WTC11 (cell line): ENCODE measurements around the gene UBASH3B.

ENCODE experiments used
- ARID4B ChIP-seq: sonication (generic); formaldehyde crosslinking; IDR thresholded peaks from 2 replicates; pipeline ENCODE4 v1.8.0; 2023; ENCODE audit warnings: missing genetic modification reagents, mild to moderate bottlenecking, borderline replicate concordance
- ATF1 ChIP-seq: sonication (generic); formaldehyde crosslinking; IDR thresholded peaks from 2 replicates; pipeline ENCODE4 v1.8.1; 2023; ENCODE audit warnings: mild to moderate bottlenecking, moderate library complexity, missing genetic modification reagents
- CTCF ChIP-seq: fragments of 200-600 bp; IDR thresholded peaks from 2 replicates; pipeline ENCODE4 v1.8.0; 2022; ENCODE audit warnings: antibody characterized with exemption
- ELF4 ChIP-seq: sonication (generic); formaldehyde crosslinking; IDR thresholded peaks from 2 replicates; pipeline ENCODE4 v1.8.1; 2022; ENCODE audit warnings: low read depth, mild to moderate bottlenecking, moderate library complexity, missing genetic modification reagents
- ETV6 ChIP-seq: sonication (generic); formaldehyde crosslinking; IDR thresholded peaks from 2 replicates; pipeline ENCODE4 v1.8.1; 2022; ENCODE audit warnings: mild to moderate bottlenecking, missing genetic modification reagents
- FOXK1 ChIP-seq: sonication (generic); formaldehyde crosslinking; IDR thresholded peaks from 2 replicates; pipeline ENCODE4 v1.8.0; 2022; ENCODE audit warnings: mild to moderate bottlenecking, moderate library complexity, missing genetic modification reagents
- GABPB1 ChIP-seq: sonication (generic); formaldehyde crosslinking; IDR thresholded peaks from 2 replicates; pipeline ENCODE4 v1.8.1; 2023; ENCODE audit warnings: mild to moderate bottlenecking, missing genetic modification reagents
- HMGXB4 ChIP-seq: sonication (generic); formaldehyde crosslinking; IDR thresholded peaks from 2 replicates; pipeline ENCODE4 v1.8.1; 2023; ENCODE audit warnings: mild to moderate bottlenecking, moderate library complexity, missing genetic modification reagents
- RORB ChIP-seq: fragments of 250-450 bp; sonication (Bioruptor Pico); IDR thresholded peaks from 2 replicates; pipeline ENCODE4 v1.9.0; 2021; ENCODE audit warnings: mild to moderate bottlenecking
- TEAD4 ChIP-seq: sonication (generic); formaldehyde crosslinking; IDR thresholded peaks from 2 replicates; pipeline ENCODE4 v1.8.0; 2022; ENCODE audit warnings: mild to moderate bottlenecking, missing genetic modification reagents
- ZBTB21 ChIP-seq: sonication (generic); formaldehyde crosslinking; IDR thresholded peaks from 2 replicates; pipeline ENCODE4 v1.8.1; 2023; ENCODE audit warnings: mild to moderate bottlenecking, missing genetic modification reagents, borderline replicate concordance
- ZBTB43 ChIP-seq: sonication (generic); formaldehyde crosslinking; IDR thresholded peaks from 2 replicates; pipeline ENCODE4 v1.8.1; 2023; ENCODE audit warnings: mild to moderate bottlenecking, missing genetic modification reagents
- ZNF138 ChIP-seq: sonication (generic); formaldehyde crosslinking; conservative IDR thresholded peaks from 2 replicates; pipeline ENCODE4 v1.8.1; 2022; ENCODE audit warnings: mild to moderate bottlenecking, moderate library complexity, missing genetic modification reagents
- ZNF263 ChIP-seq: sonication (generic); formaldehyde crosslinking; IDR thresholded peaks from 2 replicates; pipeline ENCODE4 v1.8.1; 2022; ENCODE audit warnings: low read depth, mild to moderate bottlenecking, moderate library complexity, missing genetic modification reagents

GRCh38 chr11:122808478-122808869, 153.0 kb downstream of the UBASH3B start:
- no peak for TF ChIP-seq TEAD4 (CRISPR knock-in tag)
- TF ChIP-seq CTCF = no peak
- no peak for TF ChIP-seq ZBTB21 (CRISPR knock-in tag)
- no peak for TF ChIP-seq ARID4B (CRISPR knock-in tag)
- no peak for TF ChIP-seq ZBTB43 (CRISPR knock-in tag)
- TF ChIP-seq ZNF263 (CRISPR knock-in tag) = no peak
- TF ChIP-seq ETV6 (CRISPR knock-in tag) = no peak
- no peak for TF ChIP-seq ZNF138
- no peak for TF ChIP-seq GABPB1 (CRISPR knock-in tag)
- TF ChIP-seq FOXK1 = no peak
- no peak for TF ChIP-seq ELF4 (CRISPR knock-in tag)
- no peak for TF ChIP-seq RORB
- TF ChIP-seq ATF1 (CRISPR knock-in tag) = no peak
- TF ChIP-seq HMGXB4 (CRISPR knock-in tag) = no peak
